ENCODE results near the gene TLR1. TPM values are rescaled to one million over a fixed set of nuclear protein-coding genes. Genes with fewer than 3 reads are reported as not detected.
"Not testable (repeated sequence)": the region's sequence is repeated elsewhere in the genome, so short reads cannot be mapped to it uniquely, and the experiment has no call there.

TLR1 gene
- total RNA-seq, 1 donor from 2014 or later = 43.0 TPM

- CTCF ChIA-PET = interaction anchor here (0.7 to 8.1 kb wide), 18 partner anchors 9 to 602 kb away, joined by 3 to 331 read pairs (median 7); partner anchors contain the start of genes TLR1, TLR6 and WDR19
- ATAC-seq (ENCODE audit: low read depth) = peak; percentile 14
- peaks cover 3% of the 10 kb centered on the region for H3K9me3 Mint-ChIP-seq
Observed at GRCh38 chr4:38781854-38782261, 22.7 kb downstream of the TLR1 start.

GRCh38 chr4:38780833-38781484 lies 23.6 kb downstream of the TLR1 start:
- DNase-seq = no peak
- Mint-ChIP-seq H3K36me3 (ENCODE audit: low read depth) (peaks cover 51% of the 10 kb centered on the region), H3K9me3 (peaks cover 6% of the 10 kb centered on the region), H3K27me3 (no peaks in the 10 kb centered on the region), H3K4me3 (peak overlapping the region; percentile 100), H3K4me1 (peaks cover 74% of the 10 kb centered on the region), H3K27ac (peak overlapping the region; percentile 98)
- ATAC-seq (ENCODE audit: low read depth) = peak; percentile 18
- ChIA-PET POLR2A (interaction anchor here (0.6 to 4.5 kb wide), 15 partner anchors 13 to 471 kb away, joined by 3 to 249 read pairs (median 5); partner anchors contain the start of genes TLR1, TLR6 and WDR19), CTCF (interaction anchor here (1.3 to 8.1 kb wide), 11 partner anchors 8 to 602 kb away, joined by 4 to 331 read pairs (median 16); partner anchors contain the start of genes TLR1 and TLR6)
- intact Hi-C loops (cut with micrococcal nuclease) = loop anchor here (1.0 to 5.0 kb wide), 2 partner anchors 38 to 119 kb away; partner anchors contain the start of gene KLF3
- TF ChIP-seq CTCF (IDR thresholded peaks at IDR 0.05) = no peak

More at GRCh38 chr4:38781854-38782261, 22.7 kb downstream of the TLR1 start:
- Mint-ChIP-seq H3K4me1 (peaks cover 71% of the 10 kb centered on the region), H3K4me3 (peak overlapping the region; percentile 100), H3K36me3 (ENCODE audit: low read depth) (peaks cover 42% of the 10 kb centered on the region), H3K27ac (peak overlapping the region; percentile 98), H3K27me3 (no peaks in the 10 kb centered on the region)
- intact Hi-C loops (cut with micrococcal nuclease) = loop anchor here (1.0 to 5.0 kb wide), 8 partner anchors 11 to 603 kb away; partner anchors contain the start of genes KLF3, TLR1 and TLR6
- TF ChIP-seq CTCF (IDR thresholded peaks at IDR 0.05) = no peak
- POLR2A ChIA-PET = interaction anchor here (0.6 to 4.5 kb wide), 21 partner anchors 8 to 849 kb away, joined by 3 to 249 read pairs (median 5); partner anchors contain the start of genes TLR1 and TLR6
- DNase-seq = no peak

- peaks cover 6% of the 10 kb centered on the region for H3K9me3 Mint-ChIP-seq
- H3K27ac Mint-ChIP-seq = peak overlapping the region; percentile 98
- no peak for TF ChIP-seq CTCF (IDR thresholded peaks at IDR 0.05)
Observed at GRCh38 chr4:38779790-38780189, 24.8 kb downstream of the TLR1 start.

GRCh38 chr4:38777925-38778324 lies 26.7 kb downstream of the TLR1 start:
- POLR2A ChIA-PET = interaction anchor here (0.6 kb wide), 1 partner anchor 17 kb away, joined by 3 read pairs; no protein-coding TSS in a partner anchor
- H3K4me1 Mint-ChIP-seq = peaks cover 82% of the 10 kb centered on the region
- DNase-seq; CTCF ChIA-PET; H3K27me3 Mint-ChIP-seq; ATAC-seq (ENCODE audit: low read depth); intact Hi-C loops (cut with micrococcal nuclease); H3K4me3 Mint-ChIP-seq: not testable (repeated sequence)
- H3K9me3 Mint-ChIP-seq = peaks cover 11% of the 10 kb centered on the region
- H3K36me3 Mint-ChIP-seq (ENCODE audit: low read depth) = peaks cover 80% of the 10 kb centered on the region
- peak overlapping the region; percentile 55 for H3K27ac Mint-ChIP-seq

More at GRCh38 chr4:38779790-38780189, 24.8 kb downstream of the TLR1 start:
- H3K36me3 Mint-ChIP-seq (ENCODE audit: low read depth) = peaks cover 62% of the 10 kb centered on the region
- ATAC-seq (ENCODE audit: low read depth) = no peak
- intact Hi-C loops (cut with micrococcal nuclease) = loop anchor here (1.0 to 5.0 kb wide), 2 partner anchors 10 to 117 kb away; partner anchors contain the start of gene KLF3
- CTCF ChIA-PET = interaction anchor here (4.7 to 8.1 kb wide), 3 partner anchors 9 to 76 kb away, joined by 25 to 331 read pairs (median 63); partner anchors contain the start of gene TLR6
- peaks cover 73% of the 10 kb centered on the region for H3K4me1 Mint-ChIP-seq
- H3K4me3 Mint-ChIP-seq = peak overlapping the region; percentile 100
- DNase-seq = no peak
- no peaks in the 10 kb centered on the region for H3K27me3 Mint-ChIP-seq
- POLR2A ChIA-PET = interaction anchor here (0.5 to 4.5 kb wide), 8 partner anchors 12 to 271 kb away, joined by 4 to 249 read pairs (median 42); partner anchors contain the start of genes TLR1 and TLR6

GRCh38 chr4:38775326-38775725 lies 29.3 kb downstream of the TLR1 start:
- no peak for TF ChIP-seq CTCF (IDR thresholded peaks at IDR 0.05)
- peaks cover 70% of the 10 kb centered on the region for H3K36me3 Mint-ChIP-seq (ENCODE audit: low read depth)
- H3K27me3 Mint-ChIP-seq = no peaks in the 10 kb centered on the region
- ATAC-seq (ENCODE audit: low read depth) (no peak), DNase-seq (no peak)
- peak overlapping the region; percentile 56 for H3K27ac Mint-ChIP-seq
- POLR2A ChIA-PET = no interaction called here
- peaks cover 11% of the 10 kb centered on the region for H3K9me3 Mint-ChIP-seq
- H3K4me1 Mint-ChIP-seq = peaks cover 76% of the 10 kb centered on the region
- CTCF ChIA-PET = interaction anchor here (0.8 to 2.5 kb wide), 4 partner anchors 11 to 29 kb away, joined by 3 to 11 read pairs (median 6); partner anchors contain the start of gene TLR1
- intact Hi-C loops (cut with micrococcal nuclease) = no loop called here
- no peak overlapping the region for H3K4me3 Mint-ChIP-seq

Measured in activated B cell treated with CpG ODN at 0.5 μM for 24 hours (primary cell).